ENCODE data around the gene RUSF1. TPM values are rescaled to one million over a fixed set of nuclear protein-coding genes. Genes with fewer than 3 reads are reported as not detected.

The RUSF1 gene
- total and polyA plus RNA-seq, 8 donors: 39.9 to 96.7 (median 51.0) TPM

- 66 to 75% methylated on average over 21 of the region's 21 CpGs for WGBS, 2 donors
- ATAC-seq: peak in 1 of 4 donors; percentile 21
These were observed 28.7 kb upstream of the RUSF1 start for GRCh38 chr16:31536804-31537361.

DNA sequence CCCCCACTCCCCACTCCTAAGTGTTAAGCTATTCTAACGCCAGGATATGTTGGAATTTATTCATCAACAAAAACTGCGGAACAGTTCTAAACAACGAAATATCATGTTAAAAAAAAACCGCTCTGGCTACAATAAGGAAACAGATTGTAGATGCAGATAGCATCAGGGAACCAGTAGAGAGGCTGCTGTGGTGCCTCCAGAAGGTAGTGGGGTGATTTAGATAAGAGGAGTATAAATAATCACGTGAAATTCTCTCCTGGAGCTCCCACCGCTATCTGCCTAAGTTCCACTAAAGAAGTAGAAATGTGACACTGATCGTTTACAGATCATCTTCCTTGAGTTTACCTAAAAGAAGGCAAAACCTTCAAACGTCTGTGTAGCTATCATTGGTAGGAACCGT lies 27.5 kb upstream of the RUSF1 start:
- no peak for FAIRE-seq
- Histone ChIP-seq H3K9me3 (no peaks in the 10 kb centered on the region), H3K4me3 (no peak overlapping the region), H3K27ac (no peak overlapping the region), H3K36me3 (no peaks in the 10 kb centered on the region), H3K27me3 (peaks cover 0 to 9% (median 0%) of the 10 kb centered on the region in 4 donors), H3K4me1 (no peaks in the 10 kb centered on the region)
- intact Hi-C loops (cut with DNase I): no loop called here
- no peak for ATAC-seq
- TF ChIP-seq, protein P1, sequence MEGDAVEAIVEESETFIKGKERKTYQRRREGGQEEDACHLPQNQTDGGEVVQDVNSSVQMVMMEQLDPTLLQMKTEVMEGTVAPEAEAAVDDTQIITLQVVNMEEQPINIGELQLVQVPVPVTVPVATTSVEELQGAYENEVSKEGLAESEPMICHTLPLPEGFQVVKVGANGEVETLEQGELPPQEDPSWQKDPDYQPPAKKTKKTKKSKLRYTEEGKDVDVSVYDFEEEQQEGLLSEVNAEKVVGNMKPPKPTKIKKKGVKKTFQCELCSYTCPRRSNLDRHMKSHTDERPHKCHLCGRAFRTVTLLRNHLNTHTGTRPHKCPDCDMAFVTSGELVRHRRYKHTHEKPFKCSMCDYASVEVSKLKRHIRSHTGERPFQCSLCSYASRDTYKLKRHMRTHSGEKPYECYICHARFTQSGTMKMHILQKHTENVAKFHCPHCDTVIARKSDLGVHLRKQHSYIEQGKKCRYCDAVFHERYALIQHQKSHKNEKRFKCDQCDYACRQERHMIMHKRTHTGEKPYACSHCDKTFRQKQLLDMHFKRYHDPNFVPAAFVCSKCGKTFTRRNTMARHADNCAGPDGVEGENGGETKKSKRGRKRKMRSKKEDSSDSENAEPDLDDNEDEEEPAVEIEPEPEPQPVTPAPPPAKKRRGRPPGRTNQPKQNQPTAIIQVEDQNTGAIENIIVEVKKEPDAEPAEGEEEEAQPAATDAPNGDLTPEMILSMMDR (IDR thresholded peaks at IDR 0.05): no peak
- WGBS, 2 donors: 60 to 63% methylated on average over 9 of the region's 9 CpGs
- no peak for DNase-seq

More at GRCh38 chr16:31536804-31537361, 28.7 kb upstream of the RUSF1 start:
- TF ChIP-seq, protein P1 (IDR thresholded peaks at IDR 0.05): no peak
- Histone ChIP-seq H3K9me3 (no peaks in the 10 kb centered on the region), H3K27me3 (peaks cover 0 to 9% (median 0%) of the 10 kb centered on the region in 4 donors), H3K36me3 (no peaks in the 10 kb centered on the region), H3K4me3 (peak overlapping the region in 1 of 4 donors; percentile 40), H3K4me1 (no peaks in the 10 kb centered on the region), H3K27ac (no peak overlapping the region)
- FAIRE-seq: no peak
- intact Hi-C loops (cut with DNase I): no loop called here
- DNase-seq: no peak

DNA sequence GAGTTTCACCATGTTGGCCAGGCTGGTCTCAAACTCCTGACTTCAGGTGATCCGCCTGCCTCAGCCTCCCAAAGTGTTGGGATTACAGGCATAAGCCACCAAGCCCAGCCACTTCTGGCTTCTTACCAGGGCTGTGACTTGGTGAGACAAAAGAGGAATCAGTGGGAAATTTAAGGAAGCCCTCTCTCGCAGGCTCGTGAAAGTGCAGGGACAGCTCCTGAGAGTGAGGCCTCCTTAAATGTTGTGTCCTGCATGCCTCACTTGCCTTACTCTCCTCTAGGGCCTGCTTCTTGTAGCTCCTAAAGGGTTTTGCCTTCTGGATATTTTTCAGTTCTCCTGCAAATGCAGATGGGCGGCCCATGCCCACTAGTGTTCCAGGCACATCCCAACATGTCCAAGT lies 24.7 kb upstream of the RUSF1 start:
- Histone ChIP-seq H3K9me3 (no peaks in the 10 kb centered on the region), H3K4me3 (no peak overlapping the region), H3K4me1 (no peaks in the 10 kb centered on the region), H3K27ac (no peak overlapping the region), H3K27me3 (peaks cover 0 to under 1% (median 0%) of the 10 kb centered on the region in 4 donors), H3K36me3 (no peaks in the 10 kb centered on the region)
- FAIRE-seq (no peak), DNase-seq (no peak), ATAC-seq (no peak)
- TF ChIP-seq, protein P1 (IDR thresholded peaks at IDR 0.05): no peak
- intact Hi-C loops (cut with DNase I): no loop called here
- 76 to 88% methylated on average over 4 of the region's 4 CpGs for WGBS, 2 donors

DNA sequence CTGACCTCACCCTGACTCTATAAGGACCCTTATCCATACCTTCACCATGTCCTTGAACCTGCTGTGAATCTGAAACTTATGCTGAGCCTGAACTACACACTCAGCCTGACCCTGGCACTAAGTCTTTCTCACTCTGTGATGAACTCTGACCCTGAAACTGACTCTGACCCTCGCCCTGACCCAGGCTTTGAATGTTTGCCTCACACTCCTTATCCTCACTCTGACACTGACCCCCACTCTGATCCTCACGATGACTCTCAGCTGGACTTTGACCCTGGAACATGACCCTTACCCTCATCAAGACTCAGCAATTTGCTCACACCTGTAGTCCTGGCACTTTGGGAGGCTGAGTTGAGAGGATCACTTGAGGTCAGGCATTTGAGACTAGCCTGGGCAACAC lies 23.9 kb upstream of the RUSF1 start:
- FAIRE-seq: no peak
- H3K27me3 ChIP-seq: no peaks in the 10 kb centered on the region
- WGBS, 2 donors: 33 to 34% methylated on average over 2 of the region's 2 CpGs

GRCh38 chr16:31531096-31531495 lies 22.9 kb upstream of the RUSF1 start:
- H3K27ac ChIP-seq: no peak overlapping the region
- no peak overlapping the region for H3K4me3 ChIP-seq
- H3K36me3 ChIP-seq: no peaks in the 10 kb centered on the region
- FAIRE-seq: no peak
- intact Hi-C loops (cut with DNase I): no loop called here
- TF ChIP-seq, protein P1 (IDR thresholded peaks at IDR 0.05): no peak
- 71 to 92% methylated on average over 1 of the region's 1 CpG for WGBS, 2 donors
- no peaks in the 10 kb centered on the region for H3K27me3 ChIP-seq
- no peak for ATAC-seq
- no peak for DNase-seq
- H3K9me3 ChIP-seq: no peaks in the 10 kb centered on the region
- no peaks in the 10 kb centered on the region for H3K4me1 ChIP-seq

More for the DNA sequence above, 23.9 kb upstream of the RUSF1 start:
- no peak overlapping the region for H3K4me3 ChIP-seq
- intact Hi-C loops (cut with DNase I): no loop called here
- H3K27ac ChIP-seq: no peak overlapping the region
- TF ChIP-seq, protein P1 (IDR thresholded peaks at IDR 0.05): no peak
- ATAC-seq (no peak), DNase-seq (no peak)
- no peaks in the 10 kb centered on the region for H3K36me3 ChIP-seq
- no peaks in the 10 kb centered on the region for H3K4me1 ChIP-seq
- H3K9me3 ChIP-seq: no peaks in the 10 kb centered on the region

Data from pancreas (tissue), 10 donors.